Liver (tissue), 9 donors: Measurements from ENCODE around the gene CRNN. TPM values are rescaled to one million over a fixed set of nuclear protein-coding genes. Genes with fewer than 3 reads are reported as not detected.

Source experiments
- DNase-seq: peaks from one replicate; pipeline ENCODE4 v3.0.0-alpha.2; 2017; ENCODE audit warnings: low spot score
- H3K27ac ChIP-seq, 2 donors: one replicate each; pipeline ENCODE4 v1.7.0; 2013; ENCODE audit warnings: inconsistent platforms in 2 of 2, low read length in 2 of 2, control low read depth in 1 of 2, low read depth in 1 of 2, mild to moderate bottlenecking in 1 of 2
- H3K27me3 ChIP-seq, 4 donors: one replicate each; pipeline versions ENCODE4 v1.6.1 to v1.7.0; 2013; ENCODE audit warnings: low read length in 3 of 4, inconsistent platforms in 1 of 4, mild to moderate bottlenecking in 1 of 4, moderate library complexity in 1 of 4; ENCODE audit not compliant: control insufficient read depth in 4 of 4, insufficient read depth in 4 of 4
- H3K36me3 ChIP-seq, 4 donors: one replicate each; pipeline versions ENCODE4 v1.6.1 to v1.7.0; 2013; ENCODE audit warnings: low read length in 3 of 4, mild to moderate bottlenecking in 3 of 4, low read depth in 1 of 4, moderate library complexity in 1 of 4; ENCODE audit not compliant: control insufficient read depth in 4 of 4, insufficient read depth in 3 of 4
- H3K4me1 ChIP-seq, 4 donors: one replicate each; pipeline versions ENCODE4 v1.6.1 to v1.7.0; 2013; ENCODE audit warnings: low read length in 3 of 4, mild to moderate bottlenecking in 3 of 4, moderate library complexity in 1 of 4; ENCODE audit not compliant: control insufficient read depth in 4 of 4, insufficient read depth in 4 of 4
- H3K4me3 ChIP-seq, 3 donors: one replicate each; pipeline versions ENCODE4 v1.6.1 to v1.7.0; 2013; ENCODE audit warnings: low read length in 3 of 3, control low read depth in 1 of 3, low read depth in 1 of 3, mild to moderate bottlenecking in 1 of 3
- H3K9ac ChIP-seq, 2 donors: one replicate each; pipeline ENCODE4 v1.7.0; 2013; ENCODE audit warnings: low read length in 2 of 2, mild to moderate bottlenecking in 2 of 2, moderate library complexity in 2 of 2, control low read depth in 1 of 2, low read depth in 1 of 2
- H3K9me3 ChIP-seq, 4 donors: one replicate each; pipeline versions ENCODE4 v1.6.1 to v1.7.0; 2013; ENCODE audit warnings: low read length in 3 of 4; ENCODE audit not compliant: control insufficient read depth in 4 of 4
- ATF3 ChIP-seq: IDR thresholded peaks from 2 replicates; pipeline ENCODE4 v1.6.1; 2016; ENCODE audit warnings: antibody characterized with exemption
- CTCF ChIP-seq: fragments of 150-350 bp; IDR thresholded peaks from 2 replicates; pipeline ENCODE4 v1.5.1; 2017; ENCODE audit warnings: improper control_type of control experiment, low read depth, low read length; ENCODE audit not compliant: missing input control
- EGR1 ChIP-seq, 2 donors: IDR thresholded peaks; 2 replicates each; pipeline ENCODE4 v1.6.1; 2016 to 2018; ENCODE audit warnings: antibody characterized with exemption in 2 of 2, low read depth in 2 of 2
- FOXA1 ChIP-seq: IDR thresholded peaks from 2 replicates; pipeline ENCODE4 v1.6.1; 2016; ENCODE audit warnings: antibody characterized with exemption
- FOXA2 ChIP-seq: IDR thresholded peaks from 2 replicates; pipeline ENCODE4 v1.6.1; 2016; ENCODE audit warnings: antibody characterized with exemption
- GABPA ChIP-seq, 2 donors: IDR thresholded peaks in 1 of 2; conservative IDR thresholded peaks in 1 of 2; 2 replicates each; pipeline ENCODE4 v1.6.1; 2016; ENCODE audit warnings: antibody characterized with exemption in 2 of 2, mild to moderate bottlenecking in 1 of 2, moderate library complexity in 1 of 2
- HNF4A ChIP-seq, 2 donors: conservative IDR thresholded peaks; 2 replicates each; pipeline ENCODE4 v1.6.1; 2016; ENCODE audit warnings: antibody characterized with exemption in 2 of 2, mild to moderate bottlenecking in 2 of 2
- HNF4G ChIP-seq: IDR thresholded peaks from 2 replicates; pipeline ENCODE4 v1.6.1; 2016; ENCODE audit warnings: antibody characterized with exemption
- JUND ChIP-seq, 2 donors: IDR thresholded peaks; 2 replicates each; pipeline ENCODE4 v1.6.1; 2016; ENCODE audit warnings: antibody characterized with exemption in 2 of 2
- MAX ChIP-seq: IDR thresholded peaks from 2 replicates; pipeline ENCODE4 v1.6.1; 2016; ENCODE audit warnings: antibody characterized with exemption
- NR2F2 ChIP-seq: IDR thresholded peaks from 2 replicates; pipeline ENCODE4 v1.6.1; 2016; ENCODE audit warnings: antibody characterized with exemption
- RAD21 ChIP-seq, 2 donors: IDR thresholded peaks; 2 replicates each; pipeline ENCODE4 v1.6.1; 2016; ENCODE audit warnings: antibody characterized with exemption in 2 of 2, mild to moderate bottlenecking in 2 of 2
- REST ChIP-seq: IDR thresholded peaks from 2 replicates; pipeline ENCODE4 v1.6.1; 2016; ENCODE audit warnings: antibody characterized with exemption, mild to moderate bottlenecking
- RXRA ChIP-seq, 2 donors: IDR thresholded peaks; 2 replicates each; pipeline ENCODE4 v1.6.1; 2017 to 2018; ENCODE audit warnings: antibody characterized with exemption in 2 of 2, mild to moderate bottlenecking in 1 of 2
- SP1 ChIP-seq: IDR thresholded peaks from 2 replicates; pipeline ENCODE4 v1.6.1; 2018; ENCODE audit warnings: antibody characterized with exemption, mild to moderate bottlenecking
- YY1 ChIP-seq: IDR thresholded peaks from 2 replicates; pipeline ENCODE4 v1.6.1; 2016; ENCODE audit warnings: antibody characterized with exemption, mild to moderate bottlenecking
- ZBTB33 ChIP-seq: IDR thresholded peaks from 2 replicates; pipeline ENCODE4 v1.6.1; 2016; ENCODE audit warnings: antibody characterized with exemption
- WGBS: extraction: QIAGEN DNeasy Blood & Tissue Kit; methylation state at CpG from one replicate; pipeline ENCODE4 v1.1.7; 2013; 5-methylcytosine and 5-hydroxymethylcytosine counted together
- polyA plus RNA-seq, 2 donors: library from polyadenylated mRNA; stranded (reverse) in 1 of 2; unstranded in 1 of 2; fragments of 200-250 nt in 1 of 2; fragments of >200 nt in 1 of 2; fragmentation: Nextera tagmentation in 1 of 2; extraction: Ambion mirVana in 1 of 2; gene quantifications; one replicate each; pipeline versions ENCODE4 v1.2.1 to v1.2.3, GENCODE V29; 2013 to 2015
- total RNA-seq, 2 donors: library from RNA; depleted of rRNA; stranded (reverse); fragments of >200 nt; gene quantifications; one replicate each; pipeline ENCODE4 v1.2.3, GENCODE V29; 2014
- donor health status: healthy.
- donor health status: healthy.
- donor health status: healthy.
- donor health status: healthy.
- donor health status: healthy.

Gene CRNN
- total and polyA plus RNA-seq, 4 donors: 0.05 to 0.22 TPM; not detected in 2

GRCh38 chr1:152442765-152443164 is 28.7 kb upstream of the CRNN start:
- no peak for DNase-seq
- H3K36me3 ChIP-seq: no peaks in the 10 kb centered on the region
- WGBS: 67% methylated on average over 3 of the region's 3 CpGs
- no peak overlapping the region for H3K4me3 ChIP-seq
- no peak overlapping the region for H3K9ac ChIP-seq
- no peaks in the 10 kb centered on the region for H3K27me3 ChIP-seq
- TF ChIP-seq CTCF: no peak
- TF ChIP-seq NR2F2: no peak
- TF ChIP-seq GABPA (IDR thresholded peaks at IDR 0.05 in 1 of 2, conservative IDR thresholded peaks at IDR 0.05 in 1 of 2): no peak
- no peak for TF ChIP-seq YY1
- no peak for TF ChIP-seq RAD21 (IDR thresholded peaks at IDR 0.05)
- TF ChIP-seq MAX: no peak
- no peak for TF ChIP-seq SP1
- no peak for TF ChIP-seq REST
- TF ChIP-seq EGR1 (IDR thresholded peaks at IDR 0.05; ENCODE audit: low read depth in 2 of 2): no peak
- no peak for TF ChIP-seq JUND (IDR thresholded peaks at IDR 0.05)
- TF ChIP-seq HNF4A (conservative IDR thresholded peaks at IDR 0.05): no peak
- no peak for TF ChIP-seq RXRA (IDR thresholded peaks at IDR 0.05)
- no peak for TF ChIP-seq HNF4G
- TF ChIP-seq FOXA2: no peak
- no peak for TF ChIP-seq FOXA1
- TF ChIP-seq ZBTB33: no peak
- no peak for TF ChIP-seq ATF3
- H3K27ac ChIP-seq: no peak overlapping the region
- peaks cover 0 to 4% (median 0%) of the 10 kb centered on the region in 4 donors for H3K4me1 ChIP-seq
- H3K9me3 ChIP-seq: no peaks in the 10 kb centered on the region

GRCh38 chr1:152442301-152442700 is 28.2 kb upstream of the CRNN start:
- DNase-seq: no peak
- H3K36me3 ChIP-seq: no peaks in the 10 kb centered on the region
- no peak overlapping the region for H3K4me3 ChIP-seq
- WGBS: 73% methylated on average over 8 of the region's 8 CpGs
- no peaks in the 10 kb centered on the region for H3K27me3 ChIP-seq
- H3K9ac ChIP-seq: no peak overlapping the region
- no peaks in the 10 kb centered on the region for H3K9me3 ChIP-seq
- H3K27ac ChIP-seq: no peak overlapping the region
- peaks cover 0 to 4% (median 0%) of the 10 kb centered on the region in 4 donors for H3K4me1 ChIP-seq
- no peak for TF ChIP-seq YY1
- no peak for TF ChIP-seq REST
- TF ChIP-seq HNF4G: no peak
- no peak for TF ChIP-seq NR2F2
- TF ChIP-seq JUND (IDR thresholded peaks at IDR 0.05): no peak
- no peak for TF ChIP-seq RAD21 (IDR thresholded peaks at IDR 0.05)
- no peak for TF ChIP-seq SP1
- no peak for TF ChIP-seq GABPA (IDR thresholded peaks at IDR 0.05 in 1 of 2, conservative IDR thresholded peaks at IDR 0.05 in 1 of 2)
- TF ChIP-seq FOXA2: no peak
- TF ChIP-seq FOXA1: no peak
- no peak for TF ChIP-seq EGR1 (IDR thresholded peaks at IDR 0.05; ENCODE audit: low read depth in 2 of 2)
- TF ChIP-seq CTCF: no peak
- TF ChIP-seq MAX: no peak
